NCI-H526 treated with DMSO at 0.1 percent for 48 hours (cell line): ENCODE measurements around the gene TTYH3.
"Not testable (repeated sequence)": the region's sequence is repeated elsewhere in the genome, so short reads cannot be mapped to it uniquely, and the experiment has no call there.

ENCODE experiments used
- DNase-seq: peaks from one replicate; lab custom pipeline; 2025; lab: John Stamatoyannopoulos, UW

The TTYH3 gene

DNA sequence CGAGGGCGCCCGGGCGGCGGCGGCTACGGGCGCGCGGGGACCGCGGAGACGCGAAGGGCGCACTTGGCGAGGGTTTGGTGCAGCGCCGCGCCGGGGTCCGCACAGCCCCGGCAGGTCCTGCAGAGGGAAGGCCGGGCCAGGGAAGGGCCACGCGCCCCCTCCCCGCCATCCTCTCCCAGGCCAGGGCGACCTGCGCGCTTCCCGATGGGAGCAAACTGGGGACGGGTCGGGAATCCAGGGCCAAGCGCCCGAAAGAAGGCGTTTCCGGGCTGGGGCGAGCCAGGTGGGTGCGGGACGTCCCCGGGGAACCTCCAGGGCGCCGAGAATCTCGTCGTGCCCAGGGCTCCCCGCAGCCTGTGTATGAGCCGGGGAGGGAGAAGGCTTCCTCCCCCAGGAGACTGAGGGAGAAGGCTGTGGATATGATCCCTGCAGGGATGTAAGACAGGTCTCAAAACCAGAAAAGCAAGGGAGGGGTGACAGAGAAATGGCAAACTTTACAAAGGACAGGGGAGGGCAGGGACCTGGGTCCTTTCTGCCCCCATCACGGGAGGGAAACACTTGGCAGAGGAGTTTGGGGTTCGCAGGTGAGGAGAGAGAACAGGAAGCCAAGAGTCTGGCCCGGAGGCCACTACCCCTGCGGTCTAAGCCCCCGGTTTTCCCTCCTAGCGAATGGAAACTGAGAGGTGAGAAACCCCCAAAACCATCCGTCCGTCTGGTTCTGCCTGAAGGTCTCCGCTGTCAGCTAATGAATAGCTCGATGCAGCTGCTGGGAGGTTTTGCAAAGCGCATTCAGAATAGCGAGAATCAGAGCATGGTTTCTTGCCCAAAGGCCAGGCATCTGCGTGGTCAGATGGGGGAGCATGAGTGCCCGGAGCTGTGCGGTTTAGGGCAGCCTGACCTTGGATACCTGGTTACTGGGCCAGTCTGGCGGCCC, 56.9 kb downstream of the TTYH3 start:
- no peak for DNase-seq

DNA sequence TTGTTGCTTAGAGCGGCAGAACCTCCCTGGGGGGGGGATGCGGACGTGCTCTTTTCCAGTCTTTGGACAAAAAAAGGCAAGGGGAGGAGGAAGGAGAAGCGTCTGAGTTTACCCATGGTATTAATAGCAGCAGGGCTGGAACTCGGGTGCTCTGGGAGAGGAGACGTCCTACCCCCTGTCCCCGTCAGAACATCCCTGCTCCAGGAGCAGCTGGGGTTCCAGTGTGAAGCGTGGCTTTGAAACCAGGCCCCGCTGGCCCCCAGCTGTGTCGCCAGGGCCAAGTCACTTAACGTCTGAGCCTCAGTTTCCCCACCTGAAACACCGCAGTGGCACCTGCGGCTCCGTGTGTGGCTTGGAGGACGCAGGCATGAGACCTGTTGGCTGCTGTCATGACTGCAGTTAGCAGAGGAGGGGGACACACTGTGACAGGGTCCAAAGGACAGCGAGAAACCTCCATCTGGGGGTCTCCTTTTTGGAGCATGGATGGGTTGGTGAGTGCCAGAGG, 57.6 kb downstream of the TTYH3 start:
- DNase-seq, result no peak

DNA sequence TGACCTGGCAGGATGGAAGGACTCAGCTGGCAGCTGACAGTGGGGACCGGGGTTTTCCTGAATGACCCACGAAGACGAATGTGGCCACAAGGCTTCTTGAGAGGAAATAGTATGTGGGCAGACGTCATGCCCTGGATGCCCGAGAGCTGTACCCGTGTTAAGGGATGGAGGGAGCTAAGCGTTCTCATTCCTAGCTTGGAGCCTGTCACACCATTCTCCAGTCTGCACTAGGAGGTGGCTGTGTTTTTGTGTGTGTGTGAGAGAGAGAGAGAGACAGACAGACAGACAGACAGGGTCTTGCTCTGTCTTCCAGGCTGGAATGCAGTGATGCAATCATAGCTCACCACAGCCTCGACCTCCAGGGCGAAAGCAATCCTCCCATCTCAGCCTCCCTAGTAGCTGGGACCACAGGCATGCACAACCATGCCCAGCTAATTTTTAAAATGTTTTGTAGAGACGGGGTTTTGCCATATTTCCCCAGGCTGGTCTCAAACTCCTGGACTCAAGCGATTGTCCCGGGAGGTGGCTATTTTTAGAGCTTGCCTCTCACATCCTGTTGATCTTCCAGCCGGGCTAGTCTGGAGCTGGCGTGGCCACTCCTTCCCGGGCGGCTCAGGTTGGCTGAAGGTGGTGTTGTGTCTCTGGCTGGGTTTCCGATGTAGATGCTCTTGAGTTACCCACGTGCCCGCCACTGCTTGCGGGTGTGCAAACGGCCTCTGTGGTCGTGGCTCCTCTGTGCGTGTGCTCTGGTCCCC, 58.3 kb downstream of the TTYH3 start:
- DNase-seq, result no peak

DNA sequence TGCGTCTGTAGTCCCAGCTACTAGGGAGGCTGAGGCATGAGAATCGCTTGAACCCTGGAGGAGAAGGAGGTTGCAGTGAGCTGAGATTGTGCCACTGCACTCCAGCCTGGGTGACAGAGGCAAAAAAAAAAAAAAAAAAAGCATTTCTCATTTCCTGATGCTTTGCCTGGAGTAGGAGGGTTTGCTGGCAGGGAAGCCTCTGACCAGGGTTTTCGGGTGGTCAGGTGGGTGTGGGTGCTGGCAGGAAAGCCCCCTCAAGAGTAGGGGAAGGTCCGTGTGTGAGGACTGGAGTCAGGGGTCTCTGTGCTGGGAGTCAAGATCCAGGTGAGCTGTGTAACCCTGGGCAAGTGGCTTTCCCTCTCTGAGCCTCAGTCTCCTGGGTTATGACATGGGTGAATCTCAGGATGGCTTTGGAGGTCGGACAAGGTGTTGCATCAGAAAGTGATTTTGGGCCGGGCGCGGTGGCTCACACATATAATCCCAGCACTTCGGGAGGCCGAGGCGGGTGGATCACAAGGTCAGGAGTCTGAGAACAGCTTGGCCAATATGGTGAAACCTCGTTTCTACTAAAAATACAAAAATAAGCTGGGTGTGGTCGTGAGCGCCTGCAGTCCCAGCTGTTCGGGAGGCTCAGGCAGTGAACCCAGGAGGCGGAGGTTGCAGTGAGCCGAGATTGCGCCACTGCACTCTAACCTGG, 59.4 kb downstream of the TTYH3 start:
- no peak for DNase-seq

DNA sequence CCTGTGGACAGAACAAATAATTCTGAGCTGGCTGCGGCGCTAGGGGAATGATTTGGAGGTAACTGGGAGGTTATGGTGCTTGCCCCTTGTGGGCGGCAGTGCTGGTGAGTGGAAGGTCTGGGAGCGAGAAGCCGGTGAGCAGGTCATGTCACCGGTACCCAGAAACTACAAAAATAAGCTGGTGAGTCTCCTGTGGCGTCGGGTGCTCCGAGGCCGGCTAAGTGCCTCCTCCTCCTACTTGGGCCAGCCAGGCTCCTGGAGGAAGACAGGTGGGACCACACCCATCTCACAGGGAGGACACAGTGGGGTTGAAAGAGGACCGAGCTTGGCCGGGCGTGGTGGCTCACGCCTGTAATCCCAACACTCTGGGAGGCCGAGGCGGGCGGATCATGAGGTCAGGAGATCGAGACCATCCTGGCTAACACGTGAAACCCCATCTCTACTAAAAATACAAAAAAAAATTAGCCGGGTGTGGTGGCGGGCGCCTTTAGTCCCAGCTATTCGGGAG, 60.2 kb downstream of the TTYH3 start:
- DNase-seq, result not testable (repeated sequence)

DNA sequence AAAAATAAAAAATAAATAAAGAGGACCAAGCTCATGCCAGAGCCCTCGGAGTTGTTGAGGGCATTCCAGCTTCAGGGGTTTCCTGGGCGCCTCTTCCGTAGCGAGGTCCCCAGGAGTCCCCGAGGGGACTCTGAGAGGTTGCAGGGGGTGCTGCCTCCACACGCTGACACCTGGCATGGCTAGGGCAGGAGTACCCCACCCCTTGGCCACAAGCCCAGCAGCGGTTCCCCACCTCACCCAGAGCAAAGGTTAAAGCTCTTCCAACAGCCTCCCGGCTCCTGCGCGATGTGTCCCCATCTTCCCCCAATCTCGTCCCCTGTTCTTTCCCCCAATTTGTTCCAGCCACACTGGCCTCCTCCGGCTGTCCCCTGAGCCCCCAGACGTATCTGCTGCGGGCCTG, 60.8 kb downstream of the TTYH3 start:
- no peak for DNase-seq

DNA sequence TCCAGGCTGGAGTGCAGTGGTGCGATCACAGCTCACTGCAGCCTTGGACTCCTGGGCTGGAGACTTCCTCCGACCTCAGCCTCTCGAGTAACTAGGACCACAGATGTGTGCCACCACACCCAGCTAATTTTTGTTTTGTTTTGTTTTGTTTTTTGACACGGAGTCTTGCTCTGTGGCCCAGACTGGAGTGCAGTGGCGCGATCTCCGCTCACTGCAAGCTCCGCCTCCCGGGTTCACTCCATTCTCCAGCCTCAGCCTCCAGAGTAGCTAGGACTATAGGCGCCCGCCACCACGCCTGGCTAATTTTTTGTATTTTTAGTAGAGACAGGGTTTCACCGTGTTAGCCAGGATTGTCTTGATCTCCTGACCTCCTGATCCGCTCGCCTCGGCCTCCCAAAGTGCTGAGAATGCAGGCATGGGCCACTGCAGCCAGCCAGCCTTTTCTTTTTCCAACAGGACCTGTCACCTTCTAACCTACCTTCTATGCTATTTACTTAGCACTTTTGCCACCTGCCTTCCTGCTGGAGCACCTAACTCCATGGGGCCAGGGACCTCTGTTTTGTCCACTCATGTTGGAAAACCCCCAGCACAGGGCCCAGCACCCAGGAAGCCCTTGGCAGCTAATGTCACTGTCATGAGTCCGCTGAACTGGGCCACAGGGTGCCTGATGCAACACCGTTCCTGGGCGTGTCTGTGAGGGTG, 61.8 kb downstream of the TTYH3 start:
- DNase-seq, result not testable (repeated sequence)

DNA sequence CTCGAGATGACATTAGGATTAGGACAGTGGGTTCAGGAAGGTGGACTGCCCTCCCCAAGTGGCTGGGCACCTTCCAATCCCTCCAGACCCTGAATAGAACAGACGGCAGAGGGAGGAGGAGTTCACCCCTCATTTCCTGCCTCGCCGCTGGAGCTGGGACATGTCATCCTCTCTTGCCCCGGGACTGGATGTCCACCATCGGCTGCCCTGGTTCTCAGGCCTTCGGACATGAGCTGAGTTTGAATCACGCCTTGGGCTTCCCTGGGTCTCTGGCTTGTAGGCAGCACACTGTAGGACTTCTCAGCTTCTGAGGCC, 62.3 kb downstream of the TTYH3 start:
- DNase-seq, result not testable (repeated sequence)

DNA sequence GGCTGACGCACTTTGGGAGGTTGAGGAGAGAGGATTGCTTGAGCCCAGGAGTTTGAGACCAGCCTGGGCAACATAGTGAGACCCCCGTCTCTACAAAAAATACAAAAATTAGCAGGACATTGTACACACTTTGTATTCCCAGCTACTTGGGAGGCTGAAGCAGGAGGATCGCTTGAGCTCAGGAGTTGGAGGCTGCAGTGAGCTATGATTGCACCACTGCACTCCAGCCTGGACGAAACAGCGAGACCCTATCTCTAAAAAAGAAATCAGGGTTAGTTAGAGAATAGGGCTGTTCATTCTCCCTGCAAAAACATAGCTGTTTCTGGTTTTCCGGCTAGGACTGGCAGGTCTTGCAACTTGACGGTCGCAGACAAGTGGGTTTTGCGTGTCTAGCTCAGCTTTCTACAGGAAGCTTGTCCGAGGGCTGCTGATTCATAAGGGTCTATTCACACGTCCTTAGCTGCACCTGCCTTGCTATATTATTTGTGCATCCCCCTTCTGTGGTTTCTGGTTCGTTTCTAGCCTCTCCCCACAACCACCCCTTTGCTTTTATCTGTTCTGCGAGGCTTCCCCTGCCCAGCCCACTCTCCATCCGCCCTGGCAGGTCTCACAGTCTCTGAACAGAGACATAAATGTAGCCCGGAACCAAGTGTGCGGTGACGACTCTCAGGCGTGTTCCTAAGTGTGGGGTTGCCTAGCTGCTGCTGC, 66.9 kb downstream of the TTYH3 start:
- DNase-seq, result no peak

DNA sequence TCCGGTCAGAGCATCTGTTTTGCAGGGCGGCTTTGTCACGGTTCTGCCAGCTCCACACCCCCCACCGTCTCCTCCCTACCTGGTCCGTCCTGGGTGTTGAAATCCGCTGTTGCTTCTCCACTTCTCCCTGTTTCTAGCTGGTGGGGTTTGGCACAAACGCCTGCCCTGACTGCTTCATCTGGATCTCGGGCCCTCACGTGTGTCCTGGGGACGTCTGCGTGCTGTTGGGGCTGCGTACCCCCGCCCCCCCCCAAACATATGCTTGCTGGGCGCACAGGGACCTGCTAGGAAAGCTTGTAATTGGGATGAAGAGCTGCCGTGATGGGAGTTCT, 67.5 kb downstream of the TTYH3 start:
- DNase-seq, result no peak

DNA sequence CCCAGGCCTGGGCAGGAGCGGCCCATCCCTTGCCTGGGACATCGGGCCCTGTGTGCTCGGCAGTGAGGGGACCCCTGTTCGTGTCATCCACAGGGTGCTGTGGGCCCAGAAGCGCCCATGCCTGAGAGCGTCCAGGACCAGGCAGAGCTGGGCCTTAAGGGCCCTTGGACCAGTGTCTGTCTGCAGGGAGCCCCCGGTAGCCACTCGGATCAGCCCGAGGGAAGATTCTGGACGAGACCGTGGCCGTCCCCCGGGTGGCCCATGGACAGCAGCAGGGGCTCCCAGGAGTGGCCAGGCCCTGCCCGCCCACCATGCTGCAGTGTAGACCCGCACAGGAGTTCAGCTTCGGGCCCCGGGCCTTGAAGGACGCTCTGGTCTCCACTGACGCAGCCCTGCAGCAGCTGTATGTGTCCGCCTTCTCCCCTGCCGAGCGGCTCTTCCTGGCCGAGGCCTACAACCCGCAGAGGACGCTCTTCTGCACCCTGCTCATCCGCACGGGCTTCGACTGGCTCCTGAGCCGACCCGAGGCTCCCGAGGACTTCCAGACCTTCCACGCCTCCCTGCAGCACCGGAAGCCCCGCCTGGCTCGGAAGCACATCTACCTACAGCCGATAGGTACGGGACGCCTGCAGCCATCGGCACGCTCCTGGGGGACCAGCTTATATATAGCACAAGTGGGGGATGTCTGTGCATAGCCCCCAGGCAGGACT, 68.5 kb downstream of the TTYH3 start:
- no peak for DNase-seq

DNA sequence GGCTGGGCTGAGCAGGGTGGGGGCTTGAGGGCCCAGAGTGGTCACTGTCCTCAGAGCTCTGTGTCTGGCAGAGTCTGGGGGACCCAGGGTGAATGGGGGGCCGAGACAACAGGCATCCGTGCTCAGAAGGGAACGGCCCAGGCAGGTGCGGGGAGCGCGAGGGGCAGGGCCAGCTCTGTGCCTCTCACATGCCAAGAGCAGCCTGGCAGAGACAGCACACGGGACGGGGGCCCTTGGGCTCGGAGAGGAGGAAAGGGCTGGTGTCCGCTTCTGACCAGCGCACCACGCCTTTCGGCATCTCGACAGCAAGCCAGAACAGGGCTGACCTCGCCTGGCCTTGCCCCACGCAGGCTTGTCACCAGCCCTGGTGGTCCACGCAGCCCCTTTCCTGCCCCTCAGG, 69.6 kb downstream of the TTYH3 start:
- no peak for DNase-seq

DNA sequence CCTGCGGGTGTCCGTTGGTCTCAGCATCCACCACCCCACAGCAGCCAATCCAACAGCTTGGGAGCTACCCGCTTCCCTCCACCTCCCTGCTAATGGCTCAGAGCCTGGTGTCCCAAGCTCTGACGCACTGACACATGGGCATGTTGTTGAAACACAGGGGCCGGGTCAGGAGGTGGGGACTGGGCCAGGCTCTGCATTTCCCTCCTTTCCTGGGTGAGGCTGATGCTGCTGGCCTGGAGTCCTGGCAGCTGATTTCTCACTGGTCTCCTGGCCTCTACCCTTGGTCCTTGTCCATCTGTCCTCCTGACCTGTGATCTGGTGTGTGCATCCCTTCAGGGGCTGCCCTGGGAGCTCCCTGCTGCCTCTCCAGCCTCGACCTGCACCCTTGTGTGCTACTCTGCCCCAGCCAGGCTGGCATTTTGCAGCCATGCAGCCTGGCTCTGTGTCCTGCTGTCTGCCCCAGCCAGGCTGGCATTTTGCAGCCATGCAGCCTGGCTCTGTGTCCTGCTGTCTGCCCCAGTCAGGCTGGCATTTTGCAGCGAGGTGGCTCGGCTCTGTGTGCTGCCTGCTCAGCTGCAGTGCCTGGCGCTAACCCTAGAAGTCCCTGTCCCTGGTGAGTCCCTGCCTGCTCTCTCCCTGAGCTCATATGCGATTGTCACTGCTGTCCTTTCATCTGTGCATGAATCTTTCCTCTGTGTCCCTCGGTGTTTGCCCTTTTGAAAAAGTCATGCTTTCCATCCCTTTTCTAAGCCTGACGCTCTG, 70.2 kb downstream of the TTYH3 start:
- DNase-seq, result no peak

DNA sequence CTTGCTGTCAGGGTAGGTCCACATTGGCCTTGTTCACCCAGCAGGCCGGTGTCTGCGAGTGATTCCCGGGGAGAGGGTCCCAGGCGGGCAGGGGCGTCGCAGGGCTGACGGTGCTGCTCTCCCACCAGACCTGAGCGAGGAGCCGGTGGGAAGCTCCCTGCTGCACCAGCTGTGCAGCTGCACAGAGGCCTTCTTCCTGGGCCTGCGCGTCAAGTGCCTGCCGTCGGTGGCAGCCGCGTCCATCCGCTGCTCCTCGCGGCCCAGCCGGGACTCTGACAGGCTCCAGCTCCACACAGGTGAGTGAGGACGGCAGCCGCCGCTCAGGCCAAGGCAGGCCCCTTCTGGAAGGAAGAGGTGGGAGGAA, 70.8 kb downstream of the TTYH3 start:
- DNase-seq, result no peak

DNA sequence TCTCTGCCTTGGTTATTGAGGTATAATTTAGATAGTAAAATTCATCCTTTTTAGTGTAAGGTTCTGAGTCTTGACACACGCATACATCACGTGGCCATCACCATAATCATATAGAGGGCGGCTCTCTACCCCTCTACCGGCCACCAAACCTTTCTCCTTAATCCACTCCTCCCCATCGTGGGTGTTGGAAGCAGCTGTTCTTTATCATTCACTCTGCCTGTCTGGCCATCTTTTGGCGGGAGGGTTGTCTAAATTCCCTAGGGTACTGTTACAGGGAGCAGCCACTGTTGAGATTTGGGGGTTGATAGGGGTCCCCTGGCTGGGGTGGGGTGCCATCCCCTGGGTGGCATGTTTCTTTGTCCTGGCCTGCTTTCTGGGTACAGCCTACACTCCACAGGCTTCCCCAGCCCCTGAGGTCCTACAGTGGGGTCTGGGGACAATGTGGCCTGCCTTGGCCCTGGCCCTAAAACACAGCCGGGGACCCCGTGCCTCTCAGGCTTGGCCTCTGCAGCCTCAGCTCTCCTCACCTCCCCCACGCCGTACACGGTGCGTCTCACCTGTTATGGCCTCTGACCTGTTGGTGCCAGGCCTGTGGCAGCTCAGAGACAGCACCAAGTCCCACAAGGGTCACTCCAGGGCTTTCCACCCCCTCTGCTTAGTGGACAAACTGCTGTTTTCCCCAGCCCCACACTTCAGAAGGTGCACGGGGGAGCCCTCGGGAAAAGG, 73.7 kb downstream of the TTYH3 start:
- no peak for DNase-seq

DNA sequence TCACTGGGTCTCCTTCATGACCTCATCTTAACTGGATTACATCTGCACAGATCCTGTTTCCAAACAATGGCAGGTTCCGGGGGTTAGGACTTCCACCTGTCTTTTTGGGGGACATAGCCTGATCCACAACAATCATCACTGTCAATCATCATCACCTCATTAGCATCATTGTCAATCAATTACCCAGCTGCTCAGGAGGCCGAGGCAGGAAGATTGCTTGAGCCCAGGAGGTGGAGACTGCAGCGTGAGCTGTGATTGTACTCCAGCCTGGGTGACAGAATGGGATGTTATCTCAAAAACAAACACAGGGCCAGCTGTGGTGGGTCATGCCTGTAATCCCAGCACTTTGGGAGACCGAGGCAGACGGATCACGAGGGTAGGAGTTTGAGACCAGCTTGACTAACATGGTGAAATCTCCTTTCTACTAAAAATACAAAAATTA, 74.9 kb downstream of the TTYH3 start:
- DNase-seq, result no peak

DNA sequence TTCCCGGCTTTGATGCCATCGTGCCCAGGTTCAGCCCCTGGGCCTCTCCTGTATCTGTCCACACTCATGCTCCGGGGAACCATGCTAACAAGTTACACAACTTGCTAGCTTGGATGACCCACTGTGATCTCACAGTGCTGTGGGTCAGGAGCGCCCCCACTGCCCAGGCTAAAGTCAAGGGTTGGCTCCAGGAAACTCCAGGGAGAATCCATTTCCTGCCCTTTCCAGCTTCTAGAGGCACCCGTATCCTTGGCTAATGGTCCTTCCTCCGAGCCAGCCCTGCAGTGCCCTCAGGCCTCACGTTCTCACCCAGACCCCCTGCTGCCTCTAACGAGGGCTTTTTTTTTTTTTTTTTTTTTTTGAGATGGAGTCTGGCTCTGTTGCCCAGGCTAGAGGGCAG, 75.7 kb downstream of the TTYH3 start:
- no peak for DNase-seq

DNA sequence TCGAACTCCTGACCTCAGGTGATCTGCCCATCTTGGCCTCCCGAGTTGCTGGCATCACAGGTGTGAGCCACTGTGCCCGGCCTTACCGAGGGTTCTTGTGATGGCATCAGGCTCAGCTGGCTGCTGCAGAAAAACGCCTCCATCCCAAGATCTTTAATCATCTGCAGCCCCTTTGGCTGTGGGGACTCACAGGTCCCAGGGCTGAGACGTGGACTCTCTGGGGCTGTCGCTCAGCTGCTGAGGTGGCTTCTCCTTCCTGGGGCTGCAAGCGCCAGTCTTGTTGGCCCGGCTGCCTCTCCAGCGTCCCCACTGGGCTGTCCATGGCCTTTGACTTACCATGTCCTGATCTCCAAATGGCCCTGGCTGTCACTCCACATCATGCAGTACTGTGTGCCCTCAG, 76.3 kb downstream of the TTYH3 start:
- no peak for DNase-seq
